GM12878 (cell line): ENCODE measurements around the gene KDM4C. TPM values are rescaled to one million over a fixed set of nuclear protein-coding genes. Genes with fewer than 3 reads are reported as not detected.

Source experiments
- ATAC-seq: fragments of 200-7000 bp; cut with Tn5 transposase; 3 replicates; pipeline ENCODE4 v1.9.1; 2020; ENCODE audit warnings: mild to moderate bottlenecking, moderate library complexity
- BruUV-seq: library from RNA; stranded (reverse); fragments of 400-500 nt; replicated peaks from 2 replicates; lab custom pipeline; 2021; lab: Mats Ljungman, UMichigan
- CTCF ChIA-PET: fragments of 300-600 bp; sonication (Branson Sonifier 250); formaldehyde crosslinking; extraction: SDS; loops from one replicate; lab custom pipeline; 2021; ENCODE audit warnings: inconsistent platforms; lab: Yijun Ruan, JAX
- POLR2A ChIA-PET: fragments of 350-600 bp; formaldehyde crosslinking; extraction: SDS; loops from one replicate; lab custom pipeline; 2021; ENCODE audit warnings: inconsistent platforms; lab: Charles Lee
- RAD21 ChIA-PET: fragments of 300-600 bp; sonication (Branson Sonifier 250); formaldehyde crosslinking; loops from one replicate; lab custom pipeline; 2023; ENCODE audit warnings: antibody characterized with exemption; ENCODE audit not compliant: unreplicated experiment; lab: Charles Lee
- SMC1A ChIA-PET: fragments of 300-600 bp; sonication (Branson Sonifier 250); formaldehyde crosslinking; loops from one replicate; lab custom pipeline; 2023; ENCODE audit not compliant: unreplicated experiment, uncharacterized antibody; lab: Charles Lee
- DNase-seq: peaks from one replicate; pipeline ENCODE4 v3.0.0-alpha.2; 2011; ENCODE audit warnings: low read depth, low spot score
- FAIRE-seq: peaks from 3 replicates; lab custom pipeline; 2011; peaks lifted over from hg19 to GRCh38; lab: Jason Lieb, UNC
- H2AFZ ChIP-seq: 2 replicates; pipeline ENCODE4 v1.6.0; 2011; ENCODE audit warnings: low read depth, low read length, control low read depth; ENCODE audit not compliant: control insufficient read depth
- H3K27ac ChIP-seq: 2 replicates; pipeline ENCODE4 v1.5.1; 2011; ENCODE audit warnings: control low read depth; ENCODE audit not compliant: control insufficient read depth, insufficient read depth
- H3K27me3 ChIP-seq, 2 experiments: replicated peaks in 1 of 2; 2 replicates each; pipeline versions ENCODE4 v1.6.0 to v1.6.1; 2011; ENCODE audit warnings: low read length in 1 of 2; ENCODE audit not compliant: control insufficient read depth in 2 of 2, insufficient read depth in 2 of 2
- H3K36me3 ChIP-seq, 2 experiments: 2 replicates each; pipeline ENCODE4 v1.5.1; 2011; ENCODE audit warnings: low read length in 1 of 2; ENCODE audit not compliant: control insufficient read depth in 2 of 2, insufficient read depth in 2 of 2
- H3K4me1 ChIP-seq: 2 replicates; pipeline ENCODE4 v1.6.1; 2011; ENCODE audit warnings: mild to moderate bottlenecking, low read length, moderate library complexity, mixed read lengths; ENCODE audit not compliant: control insufficient read depth, insufficient read depth
- H3K4me2 ChIP-seq: 2 replicates; pipeline ENCODE4 v1.6.0; 2011; ENCODE audit warnings: control low read depth; ENCODE audit not compliant: control insufficient read depth, insufficient read depth
- H3K4me3 ChIP-seq: fragments of 200-600 bp; sonication (generic); 2 replicates; pipeline ENCODE4 v1.5.1; 2016
- H3K79me2 ChIP-seq: 2 replicates; pipeline ENCODE4 v1.6.0; 2011; ENCODE audit warnings: low read length; ENCODE audit not compliant: control insufficient read depth, insufficient read depth
- H3K9ac ChIP-seq: 2 replicates; pipeline ENCODE4 v1.8.0; 2011; ENCODE audit warnings: low read length, control low read depth, mixed read lengths; ENCODE audit not compliant: control insufficient read depth, insufficient read depth
- H3K9me3 ChIP-seq: replicated peaks from 3 replicates; pipeline ENCODE4 v1.5.1; 2011; ENCODE audit warnings: mild to moderate bottlenecking, low read length; ENCODE audit not compliant: control insufficient read depth, insufficient read depth
- H4K20me1 ChIP-seq: 2 replicates; pipeline ENCODE4 v1.6.0; 2011; ENCODE audit not compliant: control insufficient read depth, insufficient read depth
- HCFC1 ChIP-seq: fragments of 150-350 bp; IDR thresholded peaks from 2 replicates; pipeline ENCODE4 v1.6.1; 2014; ENCODE audit warnings: low read length
- JUNB ChIP-seq: IDR thresholded peaks from 2 replicates; pipeline ENCODE4 v1.6.1; 2016; ENCODE audit warnings: antibody characterized with exemption, mild to moderate bottlenecking
- POLR2A ChIP-seq: IDR thresholded peaks from 2 replicates; pipeline ENCODE4 v1.6.1; 2011; ENCODE audit warnings: low read depth, mild to moderate bottlenecking, low read length
- WGBS: methylation state at CpG from one replicate; pipeline ENCODE4 v1.1.6; 2016; ENCODE audit warnings: low lambda C conversion rate; ENCODE audit not compliant: insufficient replicate concordance, insufficient coverage; ENCODE audit errors: missing lambda C conversion rate; 5-methylcytosine and 5-hydroxymethylcytosine counted together
- in situ Hi-C: fragments of 300-500 bp; cut with MboI; formaldehyde crosslinking; loops from 9 replicates; pipeline ENCODE4 v1.14.3; 2018; ENCODE audit warnings: mixed read lengths
- intact Hi-C: fragments of 100-400 bp; cut with micrococcal nuclease; formaldehyde crosslinking; loops from one replicate; pipeline ENCODE4 v1.14.2; 2022; ENCODE audit not compliant: unreplicated experiment
- polyA plus RNA-seq, 11 experiments: library from polyadenylated mRNA; depleted of rRNA in 4 of 11; unstranded in 6 of 11; stranded (reverse) in 5 of 11; fragments of >200 nt; fragmentation: Nextera tagmentation in 4 of 11; fragmentation: Illumina TruSeq in 1 of 11; extraction: Ambion mirVana in 4 of 11; extraction: Trizol in 1 of 11; gene quantifications; 1 replicate in 1 of 11; 2 replicates in 10 of 11; pipeline versions ENCODE4 v1.2.1 to v1.2.3, GENCODE V29; 2011 to 2016; ENCODE audit warnings: inconsistent platforms in 2 of 11, missing spikeins in 2 of 11, low read depth in 1 of 11
- total RNA-seq, 4 experiments: library from RNA; depleted of rRNA in 3 of 4; stranded (reverse); fragments of >200 nt in 3 of 4; fragmentation: Illumina TruSeq in 1 of 4; extraction: Trizol in 1 of 4; gene quantifications; 2 replicates each; pipeline versions ENCODE4 v1.2.1 to v1.2.3, GENCODE V29; 2013 to 2021
- TF ChIP-seq, protein P1 (sequence below): fragments of 450-650 bp; IDR thresholded peaks from 2 replicates; pipeline ENCODE4 v1.6.1; 2014; ENCODE audit warnings: mild to moderate bottlenecking
- TF ChIP-seq, protein P2 (sequence below): IDR thresholded peaks from 2 replicates; pipeline ENCODE4 v1.6.1; 2011; ENCODE audit warnings: borderline replicate concordance, low read depth, mild to moderate bottlenecking, moderate library complexity, mixed read lengths, low read length; ENCODE audit not compliant: insufficient read depth; ENCODE audit errors: extremely low read length

The KDM4C gene
- total and polyA plus RNA-seq, 10 of the 15 experiments (the other 5 are each of a cell fraction or from before 2014, with no cell fraction given), result 6.8 to 41.2 (median 20.1) TPM

DNA sequence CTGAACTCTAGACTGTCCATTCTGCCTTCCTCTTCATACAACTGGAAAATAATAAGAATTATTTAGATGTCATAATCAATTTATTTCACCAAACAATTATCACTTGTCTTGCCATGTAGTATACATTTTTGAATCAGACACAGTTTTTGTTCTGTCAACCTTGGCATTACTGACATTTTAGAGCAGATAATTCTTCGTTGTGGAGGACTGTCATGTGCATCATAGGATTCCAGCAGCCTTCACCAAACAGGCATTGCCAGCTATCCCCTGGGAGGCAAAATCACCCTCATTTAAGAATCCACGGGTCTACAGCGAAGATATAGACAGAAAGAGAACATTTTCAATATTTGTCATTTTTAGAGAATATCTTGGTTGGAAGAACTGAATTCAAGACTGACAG, 293.9 kb downstream of the KDM4C start:
- DNase-seq (no peak), ATAC-seq (no peak), FAIRE-seq (no peak)
- ChIA-PET CTCF (interaction anchor here (0.9 to 3.8 kb wide), 9 partner anchors 10 to 866 kb away, joined by 3 to 23 read pairs (median 5); no protein-coding TSS in a partner anchor), SMC1A (interaction anchor here (0.9 to 2.2 kb wide), 6 partner anchors 12 to 225 kb away, joined by 3 to 23 read pairs (median 4); no protein-coding TSS in a partner anchor), RAD21 (interaction anchor here (0.6 to 2.7 kb wide), 2 partner anchors 183 to 225 kb away, joined by 4 to 15 read pairs; no protein-coding TSS in a partner anchor), POLR2A (no interaction called here)
- WGBS, result 99% methylated on average over 3 of the region's 3 CpGs
- Histone ChIP-seq H4K20me1 (no peaks in the 10 kb centered on the region), H3K9me3 (no peaks in the 10 kb centered on the region), H3K4me1 (peaks cover 11% of the 10 kb centered on the region), H2AFZ (no peak overlapping the region), H3K9ac (no peak overlapping the region), H3K36me3 (peaks cover 0 to 12% of the 10 kb centered on the region in 2 experiments; a peak in 2 of 4 replicates), H3K4me3 (no peak overlapping the region), H3K79me2 (no peaks in the 10 kb centered on the region), H3K27me3 (no peaks in the 10 kb centered on the region), H3K4me2 (no peak overlapping the region), H3K27ac (no peak overlapping the region)
- in situ Hi-C loops (loop anchor here (5.0 kb wide), 1 partner anchor 486 kb away; no protein-coding TSS in a partner anchor), intact Hi-C loops (loop anchor here (1.0 to 10.0 kb wide), 4 partner anchors 224 to 485 kb away; no protein-coding TSS in a partner anchor)
- TF ChIP-seq, protein P1, sequence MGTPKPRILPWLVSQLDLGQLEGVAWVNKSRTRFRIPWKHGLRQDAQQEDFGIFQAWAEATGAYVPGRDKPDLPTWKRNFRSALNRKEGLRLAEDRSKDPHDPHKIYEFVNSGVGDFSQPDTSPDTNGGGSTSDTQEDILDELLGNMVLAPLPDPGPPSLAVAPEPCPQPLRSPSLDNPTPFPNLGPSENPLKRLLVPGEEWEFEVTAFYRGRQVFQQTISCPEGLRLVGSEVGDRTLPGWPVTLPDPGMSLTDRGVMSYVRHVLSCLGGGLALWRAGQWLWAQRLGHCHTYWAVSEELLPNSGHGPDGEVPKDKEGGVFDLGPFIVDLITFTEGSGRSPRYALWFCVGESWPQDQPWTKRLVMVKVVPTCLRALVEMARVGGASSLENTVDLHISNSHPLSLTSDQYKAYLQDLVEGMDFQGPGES, result no peak
- TF ChIP-seq HCFC1 (no peak), POLR2A (no peak), JUNB (no peak)
- TF ChIP-seq, protein P2, sequence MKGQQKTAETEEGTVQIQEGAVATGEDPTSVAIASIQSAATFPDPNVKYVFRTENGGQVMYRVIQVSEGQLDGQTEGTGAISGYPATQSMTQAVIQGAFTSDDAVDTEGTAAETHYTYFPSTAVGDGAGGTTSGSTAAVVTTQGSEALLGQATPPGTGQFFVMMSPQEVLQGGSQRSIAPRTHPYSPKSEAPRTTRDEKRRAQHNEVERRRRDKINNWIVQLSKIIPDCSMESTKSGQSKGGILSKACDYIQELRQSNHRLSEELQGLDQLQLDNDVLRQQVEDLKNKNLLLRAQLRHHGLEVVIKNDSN, result no peak
- no TSS peak for BruUV-seq
